Amniotic epithelial cell (primary cell): ENCODE measurements around the gene GPR135.

ENCODE experiments used
- DNase-seq: peaks from one replicate; pipeline ENCODE4 v3.0.0-alpha.2; 2010; ENCODE audit warnings: low read depth

GPR135 gene

GRCh38 chr14:59465316-59466135, at the start of gene GPR135:
GPR135 (minus strand) TSS chr14:59465380; CDS start chr14:59465226, 154 bp downstream.
- DNase-seq: no peak

GRCh38 chr14:59511916-59512575, 46.9 kb upstream of the GPR135 start:
- DNase-seq: no peak

GRCh38 chr14:59510966-59511365, 45.8 kb upstream of the GPR135 start:
- DNase-seq: no peak

GRCh38 chr14:59510001-59510400, 44.8 kb upstream of the GPR135 start:
- peak; percentile 21 for DNase-seq

- no peak for DNase-seq
Measured at GRCh38 chr14:59509101-59509500, 43.9 kb upstream of the GPR135 start.

- no peak for DNase-seq
Measured at GRCh38 chr14:59507752-59508103, 42.5 kb upstream of the GPR135 start.

- peak; percentile 54 for DNase-seq
Measured at GRCh38 chr14:59507063-59507751, 42.0 kb upstream of the GPR135 start.

- no peak for DNase-seq
Measured at GRCh38 chr14:59503256-59503655, 38.1 kb upstream of the GPR135 start.

GRCh38 chr14:59500732-59501131, 35.6 kb upstream of the GPR135 start:
- DNase-seq: no peak

GRCh38 chr14:59492384-59492783, 27.2 kb upstream of the GPR135 start:
- no peak for DNase-seq

GRCh38 chr14:59490756-59491155, 25.6 kb upstream of the GPR135 start:
- peak; percentile 28 for DNase-seq

GRCh38 chr14:59484639-59485175, 19.5 kb upstream of the GPR135 start:
- peak; percentile 38 for DNase-seq

GRCh38 chr14:59483819-59484638, 18.8 kb upstream of the GPR135 start, which contains the start of the genes JKAMP and L3HYPDH:
JKAMP (plus strand) TSS chr14:59484517; CDS start chr14:59484590, 73 bp downstream.
L3HYPDH (minus strand) TSS chr14:59484408; CDS start chr14:59484316, 92 bp downstream.
- peak; percentile 90 for DNase-seq

- DNase-seq: peak; percentile 79
Measured at GRCh38 chr14:59483363-59483762, 18.2 kb upstream of the GPR135 start.

- peak; percentile 95 for DNase-seq
Measured at GRCh38 chr14:59482541-59483331, 17.6 kb upstream of the GPR135 start.

GRCh38 chr14:59481871-59482540, 16.8 kb upstream of the GPR135 start:
- DNase-seq: peak; percentile 42

- no peak for DNase-seq
Measured at GRCh38 chr14:59481407-59481806, 16.2 kb upstream of the GPR135 start.

- no peak for DNase-seq
Measured at GRCh38 chr14:59480166-59480565, 15.0 kb upstream of the GPR135 start.

- DNase-seq: no peak
Measured at GRCh38 chr14:59478540-59478939, 13.4 kb upstream of the GPR135 start.

GRCh38 chr14:59475709-59476108, 10.5 kb upstream of the GPR135 start:
- DNase-seq: no peak
